ENCODE results near the gene WDR11.

Gene WDR11

DNA sequence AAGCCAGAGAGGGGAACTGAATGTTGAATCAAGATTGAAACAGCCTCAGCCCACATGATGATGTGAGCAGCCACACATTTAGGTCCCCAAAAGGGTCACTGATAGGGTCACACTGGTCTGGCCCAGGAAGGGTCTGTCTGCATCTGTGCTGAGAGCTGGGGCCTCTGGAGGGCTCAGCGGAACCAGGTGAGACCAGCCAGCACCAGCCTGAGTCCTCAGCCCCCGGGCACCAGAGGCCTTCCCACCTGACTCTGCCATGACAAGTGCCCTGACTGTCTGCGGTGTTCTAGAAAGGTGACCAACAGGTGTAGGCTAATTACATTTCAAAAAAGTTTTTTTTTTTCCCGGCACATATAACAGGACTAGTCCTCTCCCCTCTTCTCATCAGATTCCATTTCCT, 76.2 kb downstream of the WDR11 start:
- no peak for DNase-seq (ENCODE audit: low read depth)
- H3K4me3 ChIP-seq (replicated peaks; ENCODE audit: low read depth, low read length): no peak overlapping the region
- TF ChIP-seq, protein P1, sequence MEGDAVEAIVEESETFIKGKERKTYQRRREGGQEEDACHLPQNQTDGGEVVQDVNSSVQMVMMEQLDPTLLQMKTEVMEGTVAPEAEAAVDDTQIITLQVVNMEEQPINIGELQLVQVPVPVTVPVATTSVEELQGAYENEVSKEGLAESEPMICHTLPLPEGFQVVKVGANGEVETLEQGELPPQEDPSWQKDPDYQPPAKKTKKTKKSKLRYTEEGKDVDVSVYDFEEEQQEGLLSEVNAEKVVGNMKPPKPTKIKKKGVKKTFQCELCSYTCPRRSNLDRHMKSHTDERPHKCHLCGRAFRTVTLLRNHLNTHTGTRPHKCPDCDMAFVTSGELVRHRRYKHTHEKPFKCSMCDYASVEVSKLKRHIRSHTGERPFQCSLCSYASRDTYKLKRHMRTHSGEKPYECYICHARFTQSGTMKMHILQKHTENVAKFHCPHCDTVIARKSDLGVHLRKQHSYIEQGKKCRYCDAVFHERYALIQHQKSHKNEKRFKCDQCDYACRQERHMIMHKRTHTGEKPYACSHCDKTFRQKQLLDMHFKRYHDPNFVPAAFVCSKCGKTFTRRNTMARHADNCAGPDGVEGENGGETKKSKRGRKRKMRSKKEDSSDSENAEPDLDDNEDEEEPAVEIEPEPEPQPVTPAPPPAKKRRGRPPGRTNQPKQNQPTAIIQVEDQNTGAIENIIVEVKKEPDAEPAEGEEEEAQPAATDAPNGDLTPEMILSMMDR (IDR thresholded peaks at IDR 0.05; ENCODE audit: low read length, missing control alignments): no peak

DNA sequence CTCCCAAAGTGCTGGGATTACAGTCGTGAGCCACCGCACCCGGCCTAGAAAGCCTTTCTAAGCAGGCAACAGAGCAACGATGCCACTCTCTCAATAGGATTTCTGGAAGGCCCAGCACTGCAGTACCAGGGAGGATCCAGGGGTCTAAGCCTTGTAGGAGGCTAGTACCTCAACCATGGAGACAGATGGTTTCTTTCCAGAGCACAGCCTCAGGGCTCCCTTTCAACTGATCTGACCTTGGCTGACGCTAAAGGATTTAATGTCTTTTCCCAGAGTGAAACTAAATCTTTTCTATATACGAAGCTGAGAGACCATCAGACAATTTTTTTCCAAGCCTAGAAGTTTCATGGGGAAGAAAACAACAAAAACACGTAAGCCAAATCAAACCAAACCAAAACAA, 78.0 kb downstream of the WDR11 start:
- no peak for DNase-seq (ENCODE audit: low read depth)
- TF ChIP-seq, protein P1 (IDR thresholded peaks at IDR 0.05; ENCODE audit: low read length, missing control alignments): no peak
- H3K4me3 ChIP-seq (replicated peaks; ENCODE audit: low read depth, low read length): no peak overlapping the region

DNA sequence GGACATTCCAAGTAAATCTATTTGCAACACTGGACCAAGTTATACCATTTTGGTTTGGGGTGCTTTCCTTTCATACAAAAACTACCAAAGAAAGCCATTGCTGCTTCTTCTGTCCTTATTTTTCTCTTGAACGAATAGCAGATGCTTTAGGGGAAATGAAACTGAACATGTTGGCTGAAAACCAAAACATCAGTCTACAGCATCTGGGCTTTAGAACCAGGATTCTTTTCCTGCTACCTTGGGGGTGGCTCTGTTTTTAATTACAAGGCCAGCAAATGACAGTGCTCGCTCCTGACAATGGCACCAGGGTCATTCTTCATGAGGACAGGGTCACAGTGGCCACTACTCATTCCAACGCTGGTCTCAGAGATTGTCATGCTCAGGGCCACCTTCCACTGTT, 80.3 kb downstream of the WDR11 start:
- TF ChIP-seq, protein P1 (IDR thresholded peaks at IDR 0.05; ENCODE audit: low read length, missing control alignments): no peak
- no peak overlapping the region for H3K4me3 ChIP-seq (replicated peaks; ENCODE audit: low read depth, low read length)
- no peak for DNase-seq (ENCODE audit: low read depth)

DNA sequence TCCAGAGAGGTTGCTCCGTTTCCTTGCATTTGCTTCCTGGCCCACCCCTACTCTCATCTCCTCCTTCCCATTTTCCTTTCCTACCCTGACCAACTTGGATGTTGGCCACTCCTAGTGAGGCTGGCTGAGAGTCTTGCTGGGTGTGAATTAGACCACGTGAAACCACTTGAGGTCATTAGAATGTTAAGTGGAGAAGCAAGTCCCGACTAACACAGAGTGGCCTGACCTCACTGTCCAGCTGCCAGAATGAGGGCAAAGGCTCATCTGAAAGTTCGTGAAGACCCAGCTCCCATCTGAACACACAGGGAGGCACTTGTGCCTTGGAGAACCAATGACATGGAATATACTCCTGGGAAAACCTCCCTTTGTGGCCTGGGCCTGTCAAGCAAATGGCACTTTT, 80.8 kb downstream of the WDR11 start:
- TF ChIP-seq, protein P1 (IDR thresholded peaks at IDR 0.05; ENCODE audit: low read length, missing control alignments): no peak
- no peak overlapping the region for H3K4me3 ChIP-seq (replicated peaks; ENCODE audit: low read depth, low read length)
- DNase-seq (ENCODE audit: low read depth): no peak

DNA sequence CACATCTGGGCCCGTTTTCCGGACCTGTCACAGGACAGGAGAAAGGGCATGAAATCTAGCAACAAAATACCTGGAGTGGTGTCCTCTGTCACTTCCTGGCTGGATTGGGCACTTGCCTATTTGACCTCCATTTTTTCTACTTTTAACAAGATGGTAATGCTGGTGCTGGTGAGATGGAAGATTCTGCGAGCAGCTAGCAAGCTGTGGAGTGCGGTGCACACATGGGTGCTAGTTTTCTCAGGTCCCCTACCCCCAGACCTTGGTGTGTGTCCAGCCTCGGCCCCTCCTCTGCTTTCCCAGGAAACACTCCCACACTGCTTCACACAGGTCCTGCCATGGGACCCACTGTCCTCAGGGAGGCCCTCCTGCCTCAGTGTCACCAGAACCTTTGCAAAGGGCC, 87.7 kb downstream of the WDR11 start:
- no peak for DNase-seq (ENCODE audit: low read depth)
- no peak overlapping the region for H3K4me3 ChIP-seq (replicated peaks; ENCODE audit: low read depth, low read length)
- TF ChIP-seq, protein P1 (IDR thresholded peaks at IDR 0.05; ENCODE audit: low read length, missing control alignments): no peak

DNA sequence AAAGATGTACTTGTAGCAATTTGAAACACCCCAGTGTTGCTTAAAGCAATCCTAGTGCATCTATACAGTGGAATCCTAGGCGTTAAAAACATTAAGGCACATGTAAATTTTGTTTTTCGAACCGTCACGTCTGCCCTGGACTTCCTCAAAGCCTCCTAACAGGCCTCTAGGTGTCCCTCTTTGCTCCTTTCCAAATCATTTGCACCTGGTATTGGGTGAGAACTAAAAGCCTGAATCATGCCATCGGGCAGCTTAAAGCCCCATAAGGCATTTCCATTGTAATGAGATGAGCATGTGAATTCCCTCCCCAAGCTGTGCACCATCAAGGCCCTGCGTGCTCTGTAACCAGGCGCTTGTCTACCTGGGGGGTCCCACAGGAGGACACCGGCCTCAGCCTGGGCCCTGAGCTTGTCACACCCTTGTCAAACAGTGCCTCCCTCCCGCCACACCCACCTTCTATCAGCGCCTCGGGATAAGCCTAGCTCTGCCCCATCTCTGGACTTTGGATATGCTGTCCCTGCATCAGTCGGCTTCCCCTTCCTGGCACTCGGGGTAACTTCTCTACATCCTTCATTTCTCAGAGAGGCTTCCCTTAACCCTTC, 89.2 kb downstream of the WDR11 start:
- TF ChIP-seq, protein P1 (IDR thresholded peaks at IDR 0.05; ENCODE audit: low read length, missing control alignments): no peak
- no peak for DNase-seq (ENCODE audit: low read depth)
- H3K4me3 ChIP-seq (replicated peaks; ENCODE audit: low read depth, low read length): no peak overlapping the region

DNA sequence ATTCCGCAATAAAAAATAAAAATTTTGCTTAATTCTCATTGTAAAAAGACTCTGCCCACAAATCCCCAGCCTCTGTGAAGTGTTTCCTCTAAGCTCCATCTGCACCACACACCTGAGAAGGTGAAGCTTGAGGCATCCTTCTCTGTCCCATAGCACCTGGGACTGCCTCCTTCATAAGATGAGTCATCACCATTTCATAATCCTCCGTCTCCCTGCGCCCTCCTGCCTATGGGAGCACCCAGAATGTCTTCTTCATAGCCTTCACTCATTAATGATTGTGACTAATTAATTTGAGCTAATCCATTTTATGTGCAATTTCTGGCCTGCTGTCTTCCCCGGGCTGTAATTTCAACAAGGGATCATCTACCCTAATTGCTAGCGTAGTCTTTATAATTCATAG, 90.3 kb downstream of the WDR11 start:
- TF ChIP-seq, protein P1 (IDR thresholded peaks at IDR 0.05; ENCODE audit: low read length, missing control alignments): no peak
- DNase-seq (ENCODE audit: low read depth): no peak
- no peak overlapping the region for H3K4me3 ChIP-seq (replicated peaks; ENCODE audit: low read depth, low read length)
